ENCODE results near the gene ITPA.

GRCh38 chr20:3202965-3203314 lies 6.4 kb upstream of the ITPA start:
- TF ChIP-seq CTCF (conservative IDR thresholded peaks at IDR 0.05 in 1 of 2, IDR thresholded peaks at IDR 0.05 in 1 of 2; ENCODE audit: extremely low read depth in 1 of 2, insufficient read depth in 1 of 2, low read depth in 1 of 2, low read length in 2 of 2) (no peak), EZH2 (IDR thresholded peaks at IDR 0.05; ENCODE audit: borderline replicate concordance, low read length) (no peak)
